Naive thymus-derived CD4-positive, alpha-beta T cell (primary cell): Measurements from ENCODE around the gene SNORC. TPM values are rescaled to one million over a fixed set of nuclear protein-coding genes. Genes with fewer than 3 reads are reported as not detected.

Experiments used
- ATAC-seq: fragments of 150-1000 bp; cut with Tn5 transposase; 2 replicates; pipeline ENCODE4 v1.10.0; 2021; ENCODE audit warnings: mild to moderate bottlenecking, moderate library complexity
- CTCF ChIA-PET: fragments of 350-600 bp; sonication (Branson Sonifier 250); formaldehyde crosslinking; loops from one replicate; lab custom pipeline; 2021; ENCODE audit warnings: antibody characterized with exemption; lab: Charles Lee
- POLR2A ChIA-PET: fragments of 350-600 bp; sonication (Branson Sonifier 250); formaldehyde crosslinking; loops from one replicate; lab custom pipeline; 2021; ENCODE audit warnings: antibody characterized with exemption, inconsistent platforms; lab: Charles Lee
- DNase-seq, 9 donors: peaks; one replicate each; pipeline versions ENCODE4 v3.0.0 to v3.0.0-alpha.2; 2020 to 2022; ENCODE audit warnings: mixed read lengths in 1 of 9
- H3K27ac ChIP-seq: one replicate; pipeline ENCODE4 v1.7.0; 2013; ENCODE audit warnings: mild to moderate bottlenecking, low read depth, low read length, moderate library complexity
- H3K27me3 ChIP-seq, 2 donors: one replicate each; pipeline ENCODE4 v1.7.0; 2013; ENCODE audit warnings: low read length in 2 of 2, mild to moderate bottlenecking in 2 of 2, moderate library complexity in 2 of 2; ENCODE audit not compliant: control insufficient read depth in 2 of 2, insufficient read depth in 2 of 2
- H3K36me3 ChIP-seq, 3 experiments: 1 replicate in 2 of 3; 2 replicates in 1 of 3; pipeline ENCODE4 v1.7.0; 2013; ENCODE audit warnings: low read length in 3 of 3, mild to moderate bottlenecking in 3 of 3, moderate library complexity in 1 of 3; ENCODE audit not compliant: insufficient read depth in 3 of 3, control insufficient read depth in 2 of 3
- H3K4me1 ChIP-seq, 2 donors: one replicate each; pipeline ENCODE4 v1.7.0; 2013; ENCODE audit warnings: low read length in 2 of 2, mild to moderate bottlenecking in 2 of 2, moderate library complexity in 1 of 2; ENCODE audit not compliant: control insufficient read depth in 2 of 2, insufficient read depth in 2 of 2
- H3K4me3 ChIP-seq: 2 replicates; pipeline ENCODE4 v1.7.0; 2013; ENCODE audit warnings: mild to moderate bottlenecking, low read length
- H3K9me3 ChIP-seq, 3 experiments: 1 replicate in 2 of 3; 2 replicates in 1 of 3; pipeline ENCODE4 v1.7.0; 2013; ENCODE audit warnings: low read length in 3 of 3; ENCODE audit not compliant: control insufficient read depth in 2 of 3
- H3K27ac Mint-ChIP-seq, 9 donors: one replicate each; pipeline ENCODE4 v1.8.0; 2020 to 2022; ENCODE audit warnings: mixed read lengths in 9 of 9, mild to moderate bottlenecking in 8 of 9, moderate library complexity in 5 of 9, inconsistent platforms in 2 of 9
- H3K27me3 Mint-ChIP-seq, 5 donors: one replicate each; pipeline ENCODE4 v1.8.0; 2021 to 2022; ENCODE audit warnings: mixed read lengths in 5 of 5, mild to moderate bottlenecking in 1 of 5
- H3K36me3 Mint-ChIP-seq, 5 donors: one replicate each; pipeline ENCODE4 v1.8.0; 2020 to 2022; ENCODE audit warnings: mixed read lengths in 5 of 5, mild to moderate bottlenecking in 3 of 5, inconsistent platforms in 1 of 5
- H3K4me1 Mint-ChIP-seq, 7 donors: one replicate each; pipeline ENCODE4 v1.8.0; 2020 to 2022; ENCODE audit warnings: mixed read lengths in 7 of 7, mild to moderate bottlenecking in 3 of 7, inconsistent platforms in 1 of 7
- H3K4me3 Mint-ChIP-seq, 10 donors: one replicate each; pipeline ENCODE4 v1.8.0; 2020 to 2022; ENCODE audit warnings: mild to moderate bottlenecking in 10 of 10, mixed read lengths in 10 of 10, moderate library complexity in 6 of 10, inconsistent platforms in 2 of 10
- H3K9me3 Mint-ChIP-seq, 11 donors: one replicate each; pipeline ENCODE4 v1.8.0; 2020 to 2022; ENCODE audit warnings: mixed read lengths in 11 of 11, mild to moderate bottlenecking in 4 of 11, inconsistent platforms in 1 of 11, moderate library complexity in 1 of 11
- intact Hi-C, 2 donors: fragments of 100-400 bp; cut with micrococcal nuclease; formaldehyde crosslinking; loops; one replicate each; pipeline ENCODE4 v1.15.1; 2023
- polyA plus RNA-seq, 2 donors: library from polyadenylated mRNA; unstranded; fragments of 300-500 nt; fragmentation: Illumina TruSeq; gene quantifications; one replicate each; pipeline ENCODE4 v1.2.3, GENCODE V29; 2021
- total RNA-seq, 6 experiments: library from RNA in 5 of 6; stranded (reverse) in 5 of 6; gene quantifications; 1 replicate in 5 of 6; 2 replicates in 1 of 6; pipeline ENCODE4 v1.2.3 and lab custom pipeline; 2021 to 2026

The SNORC gene
- total and polyA plus RNA-seq, 7 experiments from 2014 or later = 1.2 to 3.6 (median 1.6) TPM; not detected in 2

DNA sequence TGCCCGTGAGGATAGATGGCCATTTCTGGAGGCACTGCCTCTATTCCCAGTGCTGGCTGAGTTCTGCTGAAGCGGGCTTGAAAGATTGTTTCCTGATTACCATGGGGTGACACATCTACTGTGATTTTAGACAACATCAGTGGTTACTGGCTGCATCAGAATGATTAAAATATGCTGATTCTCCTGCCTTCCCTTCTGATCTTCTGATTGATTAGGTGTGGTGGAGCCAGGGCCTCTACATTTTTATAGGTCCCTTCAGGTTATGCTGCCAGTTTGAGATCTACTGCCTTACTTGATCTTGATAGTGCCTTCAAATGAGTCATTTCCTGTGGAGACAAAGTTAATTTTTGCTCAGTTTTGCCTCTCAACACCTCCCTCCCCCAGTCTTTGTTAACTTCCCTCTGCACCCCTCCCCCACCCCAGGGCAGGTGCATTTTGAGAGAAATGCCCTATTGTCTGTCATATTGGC is 31.6 kb upstream of the SNORC start:
- Histone ChIP-seq H3K27me3 (no peaks in the 10 kb centered on the region), H3K27ac (peak overlapping the region; percentile 40), H3K36me3 (peaks cover 14 to 69% (median 14%) of the 10 kb centered on the region in 3 experiments), H3K4me1 (peaks cover 13 to 15% of the 10 kb centered on the region in 2 donors), H3K4me3 (no peak overlapping the region), H3K9me3 (no peaks in the 10 kb centered on the region)
- CTCF ChIA-PET = no interaction called here
- peak in 7 of 9 donors; percentile 8 to 57 (median 10) for DNase-seq
- Mint-ChIP-seq H3K9me3 (no peaks in the 10 kb centered on the region), H3K4me3 (peak overlapping the region in 8 of 10 donors; percentile 20 to 74 (median 39)), H3K4me1 (peaks cover 27 to 39% (median 35%) of the 10 kb centered on the region in 7 donors), H3K27ac (peak overlapping the region; percentile 53 to 89 (median 83)), H3K27me3 (no peaks in the 10 kb centered on the region), H3K36me3 (peaks cover 9 to 60% (median 48%) of the 10 kb centered on the region in 5 donors)
- POLR2A ChIA-PET = no interaction called here
- ATAC-seq = peak; percentile 83
- intact Hi-C loops = loop anchor here in 1 of 2 donors (1.0 kb wide), 1 partner anchor 413 kb away; the partner anchor contains the start of gene ATG16L1

- Histone ChIP-seq H3K9me3 (no peaks in the 10 kb centered on the region), H3K27ac (no peak overlapping the region), H3K27me3 (no peaks in the 10 kb centered on the region), H3K4me3 (no peak overlapping the region), H3K4me1 (peaks cover 13 to 15% of the 10 kb centered on the region in 2 donors), H3K36me3 (peaks cover 11 to 68% (median 19%) of the 10 kb centered on the region in 3 experiments)
- H3K27me3 Mint-ChIP-seq = no peaks in the 10 kb centered on the region
- POLR2A ChIA-PET = no interaction called here
- H3K4me1 Mint-ChIP-seq = peaks cover 23 to 37% (median 34%) of the 10 kb centered on the region in 7 donors
- H3K4me3 Mint-ChIP-seq = peak overlapping the region in 2 of 10 donors; percentile 9 to 34
- H3K9me3 Mint-ChIP-seq = no peaks in the 10 kb centered on the region
- H3K27ac Mint-ChIP-seq = peak overlapping the region in 8 of 9 donors; percentile 14 to 83 (median 64)
- ATAC-seq (peak; percentile 51), DNase-seq (no peak)
- peaks cover 14 to 58% (median 44%) of the 10 kb centered on the region in 5 donors for H3K36me3 Mint-ChIP-seq
- CTCF ChIA-PET = no interaction called here
- intact Hi-C loops = no loop called here
Measured at GRCh38 chr2:232839411-232840079, 30.5 kb upstream of the SNORC start.

DNA sequence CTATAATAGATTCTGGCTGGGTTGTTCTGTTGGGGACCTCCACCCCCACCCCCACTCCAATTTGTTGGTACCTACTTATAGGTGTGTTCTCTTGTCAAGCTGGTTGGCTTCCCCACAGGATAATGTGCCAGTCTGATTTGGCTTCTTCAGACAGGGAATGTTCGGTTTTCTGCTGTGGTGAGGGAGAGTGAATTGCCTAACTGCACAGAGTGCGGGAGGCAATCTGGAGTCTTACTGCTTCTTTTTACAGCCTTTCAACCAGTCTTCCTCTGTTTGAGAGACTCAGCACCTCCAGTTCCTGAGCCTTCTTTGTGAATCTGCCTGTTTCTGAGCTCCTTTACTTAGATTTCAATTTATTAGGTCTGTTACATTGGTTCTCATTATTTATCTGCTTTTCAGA is 27.4 kb upstream of the SNORC start:
- Histone ChIP-seq H3K4me1 (peaks cover 11 to 12% of the 10 kb centered on the region in 2 donors), H3K9me3 (no peaks in the 10 kb centered on the region), H3K36me3 (peaks cover 17 to 77% (median 26%) of the 10 kb centered on the region in 3 experiments), H3K27ac (no peak overlapping the region), H3K4me3 (no peak overlapping the region), H3K27me3 (no peaks in the 10 kb centered on the region)
- peak overlapping the region in 6 of 9 donors; percentile 15 to 77 (median 64) for H3K27ac Mint-ChIP-seq
- no peaks in the 10 kb centered on the region for H3K9me3 Mint-ChIP-seq
- ChIA-PET CTCF (no interaction called here), POLR2A (no interaction called here)
- peaks cover 25 to 52% (median 38%) of the 10 kb centered on the region in 5 donors for H3K36me3 Mint-ChIP-seq
- H3K4me3 Mint-ChIP-seq = no peak overlapping the region
- no peak for DNase-seq
- intact Hi-C loops = no loop called here
- no peak for ATAC-seq
- peaks cover 19 to 29% (median 24%) of the 10 kb centered on the region in 7 donors for H3K4me1 Mint-ChIP-seq
- no peaks in the 10 kb centered on the region for H3K27me3 Mint-ChIP-seq

DNA sequence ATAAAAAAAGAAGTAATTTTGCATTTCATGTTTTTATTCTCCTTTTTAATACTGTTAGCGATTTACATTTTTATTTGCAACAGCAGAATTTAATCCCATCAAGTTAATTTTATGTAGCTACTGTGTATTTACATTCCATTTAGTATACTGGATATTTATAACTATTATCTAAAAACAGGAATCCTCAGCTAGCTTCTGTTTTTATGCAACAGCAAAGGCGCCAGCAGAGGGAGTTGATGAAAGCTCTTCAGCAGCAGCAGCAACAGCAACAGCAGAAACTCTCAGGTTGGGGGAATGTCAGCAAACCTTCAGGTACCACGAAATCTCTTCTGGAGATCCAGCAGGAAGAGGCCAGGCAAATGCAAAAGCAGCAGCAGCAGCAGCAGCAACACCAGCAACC is 26.2 kb upstream of the SNORC start:
- Histone ChIP-seq H3K27me3 (no peaks in the 10 kb centered on the region), H3K9me3 (no peaks in the 10 kb centered on the region), H3K36me3 (peaks cover 17 to 88% (median 26%) of the 10 kb centered on the region in 3 experiments), H3K4me3 (no peak overlapping the region), H3K27ac (no peak overlapping the region), H3K4me1 (peaks cover 0 to under 1% of the 10 kb centered on the region in 2 donors)
- ChIA-PET POLR2A (interaction anchor here (0.6 kb wide), 1 partner anchor 17 kb away, joined by 3 read pairs; no protein-coding TSS in a partner anchor), CTCF (no interaction called here)
- no peaks in the 10 kb centered on the region for H3K27me3 Mint-ChIP-seq
- H3K4me3 Mint-ChIP-seq = no peak overlapping the region
- ATAC-seq (no peak), DNase-seq (no peak)
- peak overlapping the region in 2 of 9 donors; percentile 17 to 45 for H3K27ac Mint-ChIP-seq
- H3K9me3 Mint-ChIP-seq = no peaks in the 10 kb centered on the region
- peaks cover 25 to 54% (median 44%) of the 10 kb centered on the region in 5 donors for H3K36me3 Mint-ChIP-seq
- H3K4me1 Mint-ChIP-seq = peaks cover 8 to 18% (median 12%) of the 10 kb centered on the region in 7 donors
- intact Hi-C loops = no loop called here

DNA sequence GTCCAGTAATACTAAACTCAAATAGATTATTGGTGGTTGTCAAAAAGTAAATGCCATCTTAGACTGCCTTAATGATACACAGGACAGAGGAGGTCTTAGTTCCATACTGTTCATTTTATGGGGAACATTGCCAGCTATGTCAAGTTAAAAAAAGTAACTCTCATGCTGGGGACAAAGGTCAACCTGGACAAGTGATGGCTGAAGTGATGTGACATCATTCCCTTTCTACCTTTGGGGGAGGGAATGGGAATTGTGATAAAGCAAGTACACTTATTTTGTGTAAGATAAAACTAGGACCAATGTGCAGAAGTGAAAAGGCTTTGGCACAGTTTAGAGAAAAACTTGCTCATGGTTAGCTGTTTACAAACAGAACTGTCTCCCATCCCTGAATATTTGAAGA is 24.0 kb upstream of the SNORC start:
- no peak overlapping the region for H3K4me3 ChIP-seq
- no peaks in the 10 kb centered on the region for H3K9me3 Mint-ChIP-seq
- peak overlapping the region in 3 of 9 donors; percentile 18 to 63 (median 30) for H3K27ac Mint-ChIP-seq
- no peaks in the 10 kb centered on the region for H3K4me1 ChIP-seq
- no peaks in the 10 kb centered on the region for H3K9me3 ChIP-seq
- ATAC-seq = no peak
- no peak for DNase-seq
- intact Hi-C loops = no loop called here
- H3K27me3 Mint-ChIP-seq = no peaks in the 10 kb centered on the region
- peaks cover 21 to 90% (median 32%) of the 10 kb centered on the region in 3 experiments for H3K36me3 ChIP-seq
- no peak overlapping the region for H3K4me3 Mint-ChIP-seq
- peaks cover 0 to 4% (median 0%) of the 10 kb centered on the region in 7 donors for H3K4me1 Mint-ChIP-seq
- ChIA-PET CTCF (interaction anchor here (0.6 kb wide), 1 partner anchor 287 kb away, joined by 3 read pairs; no protein-coding TSS in a partner anchor), POLR2A (no interaction called here)
- H3K27ac ChIP-seq = no peak overlapping the region
- peaks cover 18 to 50% (median 31%) of the 10 kb centered on the region in 5 donors for H3K36me3 Mint-ChIP-seq
- no peaks in the 10 kb centered on the region for H3K27me3 ChIP-seq

GRCh38 chr2:232850039-232850438 is 20.0 kb upstream of the SNORC start:
- H3K27ac Mint-ChIP-seq = peak overlapping the region in 4 of 9 donors; percentile 14 to 53 (median 26)
- CTCF ChIA-PET = no interaction called here

More at GRCh38 chr2:232850039-232850438, 20.0 kb upstream of the SNORC start:
- no peaks in the 10 kb centered on the region for H3K27me3 ChIP-seq
- ATAC-seq (no peak), DNase-seq (no peak)
- intact Hi-C loops = loop anchor here (5.0 to 10.0 kb wide), 2 partner anchors 595 to 862 kb away; partner anchors contain the start of gene UGT1A5 (in 1 of the 2)
- H3K9me3 Mint-ChIP-seq = no peaks in the 10 kb centered on the region
- H3K36me3 ChIP-seq = peaks cover 17 to 81% (median 20%) of the 10 kb centered on the region in 3 experiments
- H3K4me1 Mint-ChIP-seq = peaks cover 0 to 5% (median 0%) of the 10 kb centered on the region in 7 donors
- H3K4me1 ChIP-seq = no peaks in the 10 kb centered on the region
- H3K27me3 Mint-ChIP-seq = no peaks in the 10 kb centered on the region
- no peak overlapping the region for H3K4me3 ChIP-seq
- POLR2A ChIA-PET = no interaction called here
- H3K27ac ChIP-seq = no peak overlapping the region
- peaks cover 11 to 44% (median 28%) of the 10 kb centered on the region in 5 donors for H3K36me3 Mint-ChIP-seq
- H3K4me3 Mint-ChIP-seq = no peak overlapping the region
- no peaks in the 10 kb centered on the region for H3K9me3 ChIP-seq
